Esophagus squamous epithelium (tissue), 4 donors: Measurements from ENCODE around the gene TBC1D19.
A peak's percentile ranks its signal among the peaks of the same experiment; 100 is the strongest.

Experiments used
- CTCF ChIP-seq, 6 experiments: fragments of 450-650 bp in 4 of 6; fragments of 200-600 bp in 2 of 6; sonication (generic) in 2 of 6; IDR thresholded peaks; one replicate each; pipeline ENCODE4 v1.5.1; 2016 to 2019; ENCODE audit warnings: antibody characterized with exemption in 6 of 6, mild to moderate bottlenecking in 4 of 6, moderate library complexity in 4 of 6
- POLR2A ChIP-seq, 4 donors: fragments of 450-650 bp; IDR thresholded peaks; one replicate each; pipeline ENCODE4 v1.6.1; 2017; ENCODE audit warnings: antibody characterized with exemption in 4 of 4, mild to moderate bottlenecking in 4 of 4, moderate library complexity in 3 of 4

GRCh38 chr4:26583865-26584652 lies at the start of gene TBC1D19:
- TF ChIP-seq CTCF (IDR thresholded peaks at IDR 0.05): peak in 1 of 6 experiments; percentile 33
- peak in 1 of 4 donors; percentile 34 for TF ChIP-seq POLR2A (IDR thresholded peaks at IDR 0.05)
